Heart right ventricle (tissue), 16 donors: Measurements from ENCODE around the gene KLHDC3. TPM values are rescaled to one million over a fixed set of nuclear protein-coding genes. Genes with fewer than 3 reads are reported as not detected.

Source experiments
- ATAC-seq, 8 donors: fragments of 200-7000 bp; cut with Tn5 transposase; one replicate each; pipeline ENCODE4 v1.9.1; 2020; ENCODE audit warnings: mild to moderate bottlenecking in 8 of 8, moderate library complexity in 8 of 8, moderate number of reproducible peaks in 1 of 8
- DNase-seq, 2 donors: peaks; one replicate each; pipeline ENCODE4 v3.0.0-alpha.2; 2020
- H3K27ac ChIP-seq, 10 donors: fragments of 200-600 bp; sonication (generic) in 2 of 10; one replicate each; pipeline versions ENCODE4 v1.5.0 to v1.8.0; 2020 to 2022; ENCODE audit warnings: mild to moderate bottlenecking in 3 of 10
- H3K27me3 ChIP-seq, 7 donors: fragments of 200-600 bp; one replicate each; pipeline ENCODE4 v1.8.0; 2021 to 2022; ENCODE audit warnings: mild to moderate bottlenecking in 2 of 7
- H3K36me3 ChIP-seq, 9 donors: fragments of 200-600 bp; sonication (generic) in 1 of 9; one replicate each; pipeline versions ENCODE4 v1.5.0 to v1.8.0; 2020 to 2022; ENCODE audit warnings: mild to moderate bottlenecking in 2 of 9
- H3K4me1 ChIP-seq, 9 donors: fragments of 200-600 bp; sonication (generic) in 1 of 9; one replicate each; pipeline versions ENCODE4 v1.5.0 to v1.8.0; 2020 to 2022; ENCODE audit warnings: mild to moderate bottlenecking in 4 of 9
- H3K4me3 ChIP-seq, 10 donors: fragments of 200-600 bp; sonication (generic) in 2 of 10; one replicate each; pipeline versions ENCODE4 v1.5.0 to v1.8.0; 2020 to 2022; ENCODE audit warnings: mild to moderate bottlenecking in 7 of 10, moderate library complexity in 2 of 10
- H3K9me3 ChIP-seq, 11 donors: fragments of 200-600 bp in 10 of 11; sonication (generic) in 2 of 11; one replicate each; pipeline versions ENCODE4 v1.5.0 to v1.8.0; 2013 to 2022; ENCODE audit warnings: mild to moderate bottlenecking in 2 of 11, control low read depth in 1 of 11, moderate library complexity in 1 of 11
- CTCF ChIP-seq, 9 donors: fragments of 200-600 bp; sonication (generic) in 2 of 9; IDR thresholded peaks; one replicate each; pipeline versions ENCODE4 v1.5.0 to v1.8.0; 2021 to 2022; ENCODE audit warnings: antibody characterized with exemption in 9 of 9, mild to moderate bottlenecking in 5 of 9, moderate library complexity in 1 of 9
- WGBS, 2 donors: extraction: QIAGEN DNeasy Blood & Tissue Kit; methylation state at CpG; one replicate each; pipeline ENCODE4 v1.1.7; 2013; ENCODE audit warnings: inconsistent platforms in 1 of 2; 5-methylcytosine and 5-hydroxymethylcytosine counted together
- intact Hi-C, 10 donors: fragments of 100-400 bp; cut with DNase I; formaldehyde crosslinking; loops; one replicate each; pipeline versions ENCODE4 v1.11.1 to v1.14.2; 2022
- polyA plus RNA-seq, 2 donors: library from polyadenylated mRNA; stranded (reverse); fragments of 200-250 nt; gene quantifications; one replicate each; pipeline ENCODE4 v1.2.3, GENCODE V29; 2013
- total RNA-seq, 10 donors: library from RNA; stranded (reverse); fragmentation: NEBNext Ultra II Directional in 3 of 10; extraction: Animal tissue kit (Norgen Biotek cat#: 25700) in 3 of 10; gene quantifications; one replicate each; pipeline versions ENCODE4 v1.2.1 to v1.2.4, GENCODE V29; 2021 to 2023
- donor health status: Arrhythmogenic right ventricular cardiomyopathy.
- donor health status: ischemic (EF 13 %, LVEDD 7.1; RV severe dilation, severe dysfunction).
- donor health status: healthy with polysubstance abuse.
- donor health status: DM: no; HTN: yes; CAD: no.
- donor health status: DM: no; HTN: no; CAD: no.
- donor health status: ischemic (EF 25% LVEDD 6.9; RV normal size, moderate dysfunction).
- donor health status: ischemic (EF 25% LVEDD 5.7; RV mildly dilated, moderate dysfunction).
- donor health status: healthy.
- donor health status: DM: yes; HTN: yes; CAD: no.
- donor health status: Ischemic cardiomyopathy.
- donor health status: ischemic (EF 35%, LVEDD 5.7; RV mildly dilated, moderate dysfunction).
- donor health status: nonischemic (EF 11% LVEDD 7.7; RV severe dilation, severe dysfunction).
- donor health status: DM: yes; HTN: yes; CAD: no.
- donor health status: PGD.
- donor health status: ischemic (EF 29% LVEDD 5.4; RV normal size, mild dysfunction).
- donor health status: nonischemic (EF 23%, LVEDD 6.1; RV moderate dilation, normal function).

KLHDC3 gene
- total and polyA plus RNA-seq, 12 donors, result 78.2 to 165 (median 92.0) TPM

- Histone ChIP-seq H3K36me3 (peaks cover 0 to 59% (median 19%) of the 10 kb centered on the region in 9 donors), H3K4me1 (peaks cover 12 to 56% (median 50%) of the 10 kb centered on the region in 9 donors), H3K4me3 (peak overlapping the region; percentile 65 to 85 (median 76)), H3K9me3 (no peaks in the 10 kb centered on the region), H3K27me3 (no peaks in the 10 kb centered on the region), H3K27ac (peak overlapping the region; percentile 35 to 90 (median 86))
- ATAC-seq, result peak in 1 of 8 donors; percentile 0
- no peak for DNase-seq
- intact Hi-C loops, result loop anchor here in 4 of 10 donors (1.0 to 5.0 kb wide), 5 partner anchors 39 to 159 kb away; partner anchors contain the start of genes KLC4 (in 2 of the 4), MRPL2 (in 2 of the 4), CUL7 (in 1 of the 4) and SRF (in 1 of the 4)
- 2 to 4% methylated on average over 25 of the region's 25 CpGs for WGBS, 2 donors
- TF ChIP-seq CTCF (IDR thresholded peaks at IDR 0.05), result no peak
Observed at GRCh38 chr6:43013097-43013842, 779 bp upstream of the KLHDC3 start.

- H3K27ac ChIP-seq, result peak overlapping the region; percentile 47 to 90 (median 87)
- peaks cover 0 to 59% (median 23%) of the 10 kb centered on the region in 9 donors for H3K36me3 ChIP-seq
- TF ChIP-seq CTCF (IDR thresholded peaks at IDR 0.05), result no peak
- no peak for ATAC-seq
- H3K4me1 ChIP-seq, result peaks cover 11 to 61% (median 50%) of the 10 kb centered on the region in 9 donors
- H3K9me3 ChIP-seq, result no peaks in the 10 kb centered on the region
- H3K27me3 ChIP-seq, result no peaks in the 10 kb centered on the region
- no peak for DNase-seq
- H3K4me3 ChIP-seq, result peak overlapping the region; percentile 65 to 85 (median 76)
- intact Hi-C loops, result loop anchor here in 6 of 10 donors (2.0 to 5.0 kb wide), 7 partner anchors 38 to 158 kb away; partner anchors contain the start of genes CUL7 (in 2 of the 6), KLC4 (in 2 of the 6), MRPL2 (in 2 of the 6) and SRF (in 2 of the 6)
- 0 to 1% methylated on average over 7 of the region's 7 CpGs for WGBS, 2 donors
Observed at GRCh38 chr6:43014434-43014909, 423 bp downstream of the KLHDC3 start.

- DNase-seq, result peak in 1 of 2 donors; percentile 29
- peak overlapping the region; percentile 61 to 90 (median 87) for H3K27ac ChIP-seq
- no peaks in the 10 kb centered on the region for H3K27me3 ChIP-seq
- H3K9me3 ChIP-seq, result no peaks in the 10 kb centered on the region
- ATAC-seq, result peak in 4 of 8 donors; percentile 6 to 25 (median 20)
- H3K36me3 ChIP-seq, result peaks cover 0 to 56% (median 16%) of the 10 kb centered on the region in 9 donors
- 43 to 57% methylated on average over 7 of the region's 7 CpGs for WGBS, 2 donors
- peak overlapping the region in 8 of 10 donors; percentile 12 to 77 (median 73) for H3K4me3 ChIP-seq
- no peak for TF ChIP-seq CTCF (IDR thresholded peaks at IDR 0.05)
- peaks cover 10 to 76% (median 58%) of the 10 kb centered on the region in 9 donors for H3K4me1 ChIP-seq
- intact Hi-C loops, result loop anchor here in 3 of 10 donors (5.0 kb wide), 2 partner anchors 36 to 39 kb away; partner anchors contain the start of genes CUL7 (in 2 of the 3) and PEX6 (in 1 of the 3)
Observed at GRCh38 chr6:43016176-43016942, 2.3 kb downstream of the KLHDC3 start.
